SIG-M5 treated with dmso at 0.1 percent for 504 hours (cell line): ENCODE results near the gene TOM1L2.
"Not testable (repeated sequence)": the region's sequence is repeated elsewhere in the genome, so short reads cannot be mapped to it uniquely, and the experiment has no call there.

Experiments
- DNase-seq: peaks from one replicate; lab custom pipeline; 2025; ENCODE audit not compliant: unreplicated experiment; lab: John Stamatoyannopoulos, UW

The TOM1L2 gene

GRCh38 chr17:17924857-17925250 is 47.3 kb downstream of the TOM1L2 start:
- peak; percentile 57 for DNase-seq

GRCh38 chr17:17924131-17924856 is 47.9 kb downstream of the TOM1L2 start:
- no peak for DNase-seq

- DNase-seq = no peak
Observed at GRCh38 chr17:17922070-17922614, 50.1 kb downstream of the TOM1L2 start.

GRCh38 chr17:17921192-17922069 is 50.8 kb downstream of the TOM1L2 start:
- DNase-seq = peak; percentile 22

- DNase-seq = peak; percentile 45
Observed at GRCh38 chr17:17919169-17920107, 52.8 kb downstream of the TOM1L2 start.

GRCh38 chr17:17917394-17917793 is 54.8 kb downstream of the TOM1L2 start:
- no peak for DNase-seq

- no peak for DNase-seq
Observed at GRCh38 chr17:17915183-17915582, 57.0 kb downstream of the TOM1L2 start.

GRCh38 chr17:17913695-17914332 is 58.4 kb downstream of the TOM1L2 start:
- peak; percentile 62 for DNase-seq

- DNase-seq = not testable (repeated sequence)
Observed at GRCh38 chr17:17912336-17912735, 59.9 kb downstream of the TOM1L2 start.

GRCh38 chr17:17911001-17911613 is 61.1 kb downstream of the TOM1L2 start:
- no peak for DNase-seq

GRCh38 chr17:17910060-17910459 is 62.1 kb downstream of the TOM1L2 start:
- DNase-seq = no peak

GRCh38 chr17:17909078-17909477 is 63.1 kb downstream of the TOM1L2 start:
- DNase-seq = no peak

- DNase-seq = no peak
Observed at GRCh38 chr17:17907469-17907868, 64.7 kb downstream of the TOM1L2 start.

- no peak for DNase-seq
Observed at GRCh38 chr17:17906418-17907215, 65.6 kb downstream of the TOM1L2 start.

- DNase-seq = no peak
Observed at GRCh38 chr17:17905036-17905320, 67.2 kb downstream of the TOM1L2 start.

GRCh38 chr17:17904166-17905035 is 67.8 kb downstream of the TOM1L2 start:
- no peak for DNase-seq

- DNase-seq = no peak
Observed at GRCh38 chr17:17902877-17903276, 69.3 kb downstream of the TOM1L2 start.

GRCh38 chr17:17902376-17902775 is 69.8 kb downstream of the TOM1L2 start:
- DNase-seq = no peak
